Right lobe of liver (tissue), 4 donors: Measurements from ENCODE around the gene ATAT1.

ENCODE experiments used
- CTCF ChIP-seq, 4 donors: fragments of 200-600 bp in 3 of 4; fragments of 450-650 bp in 1 of 4; IDR thresholded peaks; one replicate each; pipeline versions ENCODE4 v1.5.1 to v1.8.0; 2016 to 2022; ENCODE audit warnings: antibody characterized with exemption in 4 of 4, mild to moderate bottlenecking in 2 of 4
- POLR2A ChIP-seq: fragments of 450-650 bp; IDR thresholded peaks from one replicate; pipeline ENCODE4 v1.6.1; 2017; ENCODE audit warnings: antibody characterized with exemption, mild to moderate bottlenecking
- donor health status: DM: no; HTN: no; CAD: no.
- donor health status: DM: no; HTN: no; CAD: no.
- donor health status: DM: no; HTN: yes; CAD: no.

DNA sequence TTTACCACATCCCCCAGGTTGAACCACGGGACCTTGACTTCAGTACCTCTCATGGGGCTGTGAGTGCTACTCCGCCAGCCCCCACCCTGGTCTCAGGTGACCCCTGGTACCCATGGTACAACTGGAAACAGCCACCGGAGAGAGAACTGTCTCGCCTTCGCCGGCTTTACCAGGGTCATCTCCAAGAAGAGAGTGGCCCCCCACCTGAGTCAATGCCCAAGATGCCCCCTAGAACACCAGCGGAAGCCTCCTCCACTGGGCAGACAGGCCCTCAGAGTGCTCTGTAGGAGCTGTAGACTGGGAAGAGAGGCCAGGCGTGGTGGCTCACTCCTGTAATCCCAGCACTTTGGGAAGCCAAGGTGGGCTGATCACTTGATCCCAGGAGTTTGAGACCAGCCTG, 1.2 kb upstream of the ATAT1 start:
- TF ChIP-seq POLR2A (no peak), CTCF (IDR thresholded peaks at IDR 0.05) (no peak)
